ENCODE data around the gene CLCN4.

The CLCN4 gene

GRCh38 chrX:10280071-10280470 lies 123.3 kb downstream of the CLCN4 start:
- DNase-seq (ENCODE audit: insufficient read length, low spot score) (no peak), FAIRE-seq (no peak)
- no peak for TF ChIP-seq CTCF (IDR thresholded peaks at IDR 0.05; ENCODE audit: insufficient read depth, missing control alignments)

GRCh38 chrX:10282490-10282889 lies 125.7 kb downstream of the CLCN4 start:
- no peak for TF ChIP-seq CTCF (IDR thresholded peaks at IDR 0.05; ENCODE audit: insufficient read depth, missing control alignments)
- FAIRE-seq = no peak
- no peak for DNase-seq (ENCODE audit: insufficient read length, low spot score)

GRCh38 chrX:10286195-10286594 lies 129.4 kb downstream of the CLCN4 start:
- no peak for FAIRE-seq
- TF ChIP-seq CTCF (IDR thresholded peaks at IDR 0.05; ENCODE audit: insufficient read depth, missing control alignments) = no peak

More at GRCh38 chrX:10286195-10286594, 129.4 kb downstream of the CLCN4 start:
- DNase-seq (ENCODE audit: insufficient read length, low spot score) = no peak

Measured in D721Med (cell line).